ENCODE results near the gene INSIG1.

DNA sequence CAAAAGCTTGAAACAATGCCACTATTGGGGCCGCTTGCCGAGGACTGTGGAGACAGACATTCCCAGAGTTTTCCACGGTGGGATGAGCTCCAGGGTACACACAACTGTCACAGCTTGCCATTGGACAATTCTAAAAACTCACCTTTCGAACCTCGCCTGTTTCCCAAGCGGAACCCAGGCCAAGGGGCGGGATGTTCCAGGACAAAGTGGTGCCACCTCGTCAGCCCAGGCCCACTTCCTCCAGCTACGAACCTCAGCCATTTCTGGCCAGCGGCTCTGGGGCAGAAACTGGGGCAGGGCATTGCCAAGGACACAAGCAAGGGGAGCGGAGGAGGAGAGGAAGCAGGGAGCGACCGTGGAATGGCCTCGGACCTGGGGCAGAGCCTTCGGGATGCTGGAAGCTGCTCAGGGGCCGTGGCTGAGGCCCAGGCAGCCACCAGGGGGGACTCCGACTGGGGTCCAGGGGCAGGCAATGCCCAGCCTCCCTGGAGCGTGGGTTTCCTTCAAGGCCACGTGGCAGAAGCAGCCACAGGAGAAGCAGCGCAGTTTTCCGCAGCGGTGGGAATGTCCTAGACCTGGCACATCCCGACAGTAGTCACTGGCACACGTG, 44.7 kb upstream of the INSIG1 start:
- no peak for TF ChIP-seq POLR2A (IDR thresholded peaks at IDR 0.05)
- TF ChIP-seq, protein P1, sequence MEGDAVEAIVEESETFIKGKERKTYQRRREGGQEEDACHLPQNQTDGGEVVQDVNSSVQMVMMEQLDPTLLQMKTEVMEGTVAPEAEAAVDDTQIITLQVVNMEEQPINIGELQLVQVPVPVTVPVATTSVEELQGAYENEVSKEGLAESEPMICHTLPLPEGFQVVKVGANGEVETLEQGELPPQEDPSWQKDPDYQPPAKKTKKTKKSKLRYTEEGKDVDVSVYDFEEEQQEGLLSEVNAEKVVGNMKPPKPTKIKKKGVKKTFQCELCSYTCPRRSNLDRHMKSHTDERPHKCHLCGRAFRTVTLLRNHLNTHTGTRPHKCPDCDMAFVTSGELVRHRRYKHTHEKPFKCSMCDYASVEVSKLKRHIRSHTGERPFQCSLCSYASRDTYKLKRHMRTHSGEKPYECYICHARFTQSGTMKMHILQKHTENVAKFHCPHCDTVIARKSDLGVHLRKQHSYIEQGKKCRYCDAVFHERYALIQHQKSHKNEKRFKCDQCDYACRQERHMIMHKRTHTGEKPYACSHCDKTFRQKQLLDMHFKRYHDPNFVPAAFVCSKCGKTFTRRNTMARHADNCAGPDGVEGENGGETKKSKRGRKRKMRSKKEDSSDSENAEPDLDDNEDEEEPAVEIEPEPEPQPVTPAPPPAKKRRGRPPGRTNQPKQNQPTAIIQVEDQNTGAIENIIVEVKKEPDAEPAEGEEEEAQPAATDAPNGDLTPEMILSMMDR (IDR thresholded peaks at IDR 0.05): no peak

All from Peyer's patch (tissue), 4 donors.